Lung microvascular endothelial cell (primary cell): ENCODE data around the gene LRRC45. TPM values are rescaled to one million over a fixed set of nuclear protein-coding genes. Genes with fewer than 3 reads are reported as not detected.

Source experiments
- DNase-seq, 2 donors: peaks; one replicate each; pipeline versions ENCODE4 v3.0.0 to v3.0.0-alpha.2; 2010; ENCODE audit warnings: low read depth in 2 of 2
- total RNA-seq: library from RNA; depleted of rRNA; stranded (reverse); fragments of >200 nt; gene quantifications from 2 replicates; pipeline ENCODE4 v1.2.1, GENCODE V29; 2014

The LRRC45 gene
- total RNA-seq, 1 donor from 2014 or later, result 8.3 TPM

GRCh38 chr17:82061047-82061925, 38.2 kb downstream of the LRRC45 start:
- no peak for DNase-seq

- DNase-seq, result peak in 1 of 2 donors; percentile 17
These were observed 39.2 kb downstream of the LRRC45 start for GRCh38 chr17:82062076-82062983.

GRCh38 chr17:82062984-82063368, 39.9 kb downstream of the LRRC45 start:
- DNase-seq, result no peak

DNA sequence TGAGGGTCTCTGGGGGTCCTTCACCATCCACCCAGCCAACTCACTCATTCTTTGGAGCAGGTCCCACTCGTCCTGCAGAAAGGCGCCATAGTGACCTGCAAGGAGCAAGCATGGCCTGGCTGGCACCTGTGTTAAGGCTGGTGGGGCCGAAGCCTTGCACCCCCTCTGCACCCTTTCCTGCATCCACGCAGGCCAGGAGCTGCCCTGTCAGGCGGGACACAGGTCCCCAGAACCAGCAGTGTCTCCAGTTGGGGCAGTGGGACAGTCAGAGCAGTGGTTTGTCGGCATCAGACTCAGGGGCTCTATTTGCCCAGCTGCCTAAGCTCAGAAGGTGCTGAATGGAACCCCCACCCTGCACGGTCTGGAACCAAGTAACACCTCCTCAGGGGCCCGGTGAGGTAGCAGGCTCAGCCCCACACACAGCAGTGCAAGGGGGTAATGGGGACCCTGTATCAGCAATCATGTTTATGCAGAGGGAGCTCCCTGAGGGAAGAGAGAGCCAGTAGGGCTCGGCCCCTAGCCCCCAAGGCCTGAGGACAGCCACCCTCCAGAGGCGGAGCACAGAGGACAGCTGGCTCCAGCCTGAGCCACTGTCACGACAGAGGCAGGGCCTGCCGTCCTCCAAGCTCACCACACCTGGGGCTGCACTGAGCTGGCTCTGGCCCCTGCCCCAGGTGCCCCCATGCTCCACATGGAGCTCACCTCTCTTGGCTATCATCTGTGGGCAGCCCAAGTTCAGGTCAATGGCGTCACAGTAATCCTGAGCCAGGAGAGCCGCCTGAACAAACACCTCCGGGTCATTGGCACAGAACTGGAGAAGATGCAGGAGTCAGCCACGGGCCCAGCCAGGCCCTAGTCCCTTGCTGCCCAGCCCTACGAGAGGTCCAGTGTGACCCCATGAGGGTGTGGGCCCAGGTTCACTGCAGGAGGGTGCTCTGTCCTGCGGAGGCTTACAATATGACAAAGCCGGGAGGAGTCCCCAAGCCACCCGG, 40.6 kb downstream of the LRRC45 start:
- no peak for DNase-seq

- DNase-seq, result no peak
These were observed 41.5 kb downstream of the LRRC45 start for GRCh38 chr17:82064433-82065192.

DNA sequence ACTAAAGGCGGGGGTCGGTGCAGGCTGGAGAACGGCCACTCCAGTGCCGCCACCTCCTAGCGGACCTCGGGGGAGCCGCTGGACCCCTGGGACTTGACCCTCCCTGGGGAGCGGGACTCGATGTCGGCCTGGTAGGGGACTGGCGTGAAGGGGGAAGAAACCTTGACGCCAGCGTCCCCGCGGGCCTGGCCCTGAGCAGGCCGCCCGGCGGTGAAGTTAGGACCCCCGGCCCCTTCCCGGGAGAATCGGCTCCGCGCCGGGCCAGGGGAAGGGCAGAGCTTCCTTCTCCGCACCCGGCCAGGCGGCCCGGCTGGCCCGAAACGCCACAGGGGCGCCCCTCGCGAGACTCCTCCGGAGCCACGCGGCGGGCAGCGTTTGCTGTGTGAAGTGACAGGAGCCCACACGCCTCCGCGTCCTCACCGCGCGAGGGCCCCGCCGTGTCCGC, 42.1 kb downstream of the LRRC45 start:
- DNase-seq, result peak; percentile 54 to 56

DNA sequence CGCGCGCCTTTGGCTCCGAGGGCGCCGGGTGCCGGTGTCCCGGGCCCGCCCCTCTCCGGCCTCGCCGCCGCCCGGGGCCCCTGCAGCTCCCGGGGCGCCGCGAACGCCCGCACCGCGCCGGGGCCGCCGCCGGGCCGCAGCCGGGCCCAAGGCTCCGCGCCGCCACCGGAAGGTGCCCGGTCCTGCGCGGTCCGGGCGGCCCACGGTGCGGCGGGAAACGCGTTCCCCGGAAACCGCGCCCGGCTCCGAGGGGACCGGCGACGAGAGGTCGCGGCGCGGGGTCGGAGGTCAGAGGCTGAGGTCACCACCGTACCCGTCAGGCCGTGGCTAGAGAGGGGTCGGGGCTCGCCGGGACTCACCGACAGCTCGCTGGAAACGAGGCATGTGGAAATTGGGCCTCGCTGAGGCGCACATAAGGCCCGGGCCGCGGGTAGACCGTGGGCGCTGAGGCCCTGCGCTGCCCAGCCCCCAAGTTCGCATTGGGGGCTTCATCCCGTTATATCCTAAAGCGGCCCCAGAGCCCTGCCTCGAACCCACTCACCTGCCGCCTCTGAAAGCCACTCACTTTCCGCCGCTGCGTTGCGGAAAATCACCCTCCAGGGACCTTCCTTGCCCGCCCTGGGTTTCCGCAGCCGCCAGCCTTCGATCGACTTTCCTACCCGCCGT, 42.7 kb downstream of the LRRC45 start, which contains the start of gene DUS1L:
Gene DUS1L (minus strand): TSS at position 167 of the 666 bp plus-strand sequence. CDS start 745 bp downstream, outside the sequence.
- DNase-seq, result peak; percentile 55 to 68

- DNase-seq, result no peak
These were observed 47.5 kb downstream of the LRRC45 start for GRCh38 chr17:82070611-82071010.

DNA sequence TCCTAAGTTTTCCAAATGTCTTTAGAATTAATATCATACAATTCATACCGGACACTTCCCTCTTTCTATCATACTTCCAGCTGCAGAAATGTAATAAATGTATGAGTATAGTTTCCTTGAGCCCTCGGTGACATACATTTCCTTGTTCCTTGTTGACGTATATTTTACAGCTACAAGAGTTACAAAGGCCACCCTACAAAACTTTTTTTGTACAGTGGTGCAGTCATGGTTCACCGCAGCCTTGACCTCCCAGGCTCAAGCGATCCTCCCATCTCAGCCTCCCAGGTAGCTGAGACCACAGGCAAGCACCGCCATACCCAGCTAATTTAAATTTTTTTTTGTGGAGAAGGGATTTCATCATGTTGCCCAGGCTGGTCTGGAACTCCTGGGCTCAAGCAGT, 49.7 kb downstream of the LRRC45 start:
- no peak for DNase-seq

DNA sequence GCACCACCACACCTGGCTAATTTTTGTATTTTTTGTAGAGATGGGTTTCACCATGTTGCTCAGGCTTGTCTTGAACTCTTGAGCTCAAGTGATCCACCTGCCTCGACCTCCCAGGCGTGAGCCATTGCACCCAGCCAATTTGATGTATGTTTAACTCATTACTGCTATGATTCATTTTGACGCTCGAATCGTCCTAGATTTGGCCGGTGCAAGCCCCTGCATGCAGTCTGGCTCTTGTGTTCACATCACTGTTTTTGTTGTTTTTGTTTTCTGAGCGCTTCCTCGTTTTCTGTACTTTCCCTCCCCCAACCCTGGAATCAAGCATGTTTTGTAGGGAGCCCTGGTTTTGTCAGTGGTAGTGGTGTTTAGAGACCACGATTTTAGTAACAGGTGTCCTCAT, 50.3 kb downstream of the LRRC45 start:
- DNase-seq, result no peak

DNA sequence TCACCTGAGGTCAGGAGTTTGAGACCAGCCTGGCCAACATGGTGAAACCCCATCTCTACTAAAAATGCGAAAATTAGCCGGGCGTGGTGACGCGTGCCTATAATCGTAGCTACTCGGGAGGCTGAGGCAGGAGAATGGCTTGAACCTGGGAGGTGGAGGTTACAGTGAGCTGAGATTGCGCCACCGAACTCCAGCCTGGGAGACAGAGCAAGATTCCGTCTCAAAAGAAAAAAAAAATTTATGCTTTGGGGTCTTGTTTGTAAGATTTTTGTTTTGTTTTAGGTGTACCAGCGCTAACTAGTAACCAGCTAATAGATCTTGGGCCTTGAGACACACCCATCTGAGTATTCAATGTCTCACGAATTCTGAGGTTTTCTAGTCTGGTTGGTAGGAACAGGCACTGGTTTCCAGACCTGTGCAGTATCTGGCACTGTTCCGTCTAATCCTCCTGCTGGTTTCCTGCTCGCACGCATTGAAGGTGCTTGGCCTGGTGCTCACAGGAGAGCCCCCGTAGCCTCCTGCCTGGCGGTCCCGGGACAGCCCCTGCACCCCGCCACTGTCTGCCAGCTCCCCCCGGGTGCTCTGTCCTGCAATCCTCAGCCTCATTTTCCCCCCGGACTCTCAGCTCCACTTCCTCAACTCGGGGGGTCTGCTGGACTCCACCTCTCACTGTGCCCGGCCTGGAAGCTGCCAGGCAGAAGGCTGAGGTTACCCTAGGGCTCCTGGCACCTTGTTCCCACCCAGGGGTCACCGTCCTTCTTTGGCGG, 53.1 kb downstream of the LRRC45 start:
- no peak for DNase-seq

DNA sequence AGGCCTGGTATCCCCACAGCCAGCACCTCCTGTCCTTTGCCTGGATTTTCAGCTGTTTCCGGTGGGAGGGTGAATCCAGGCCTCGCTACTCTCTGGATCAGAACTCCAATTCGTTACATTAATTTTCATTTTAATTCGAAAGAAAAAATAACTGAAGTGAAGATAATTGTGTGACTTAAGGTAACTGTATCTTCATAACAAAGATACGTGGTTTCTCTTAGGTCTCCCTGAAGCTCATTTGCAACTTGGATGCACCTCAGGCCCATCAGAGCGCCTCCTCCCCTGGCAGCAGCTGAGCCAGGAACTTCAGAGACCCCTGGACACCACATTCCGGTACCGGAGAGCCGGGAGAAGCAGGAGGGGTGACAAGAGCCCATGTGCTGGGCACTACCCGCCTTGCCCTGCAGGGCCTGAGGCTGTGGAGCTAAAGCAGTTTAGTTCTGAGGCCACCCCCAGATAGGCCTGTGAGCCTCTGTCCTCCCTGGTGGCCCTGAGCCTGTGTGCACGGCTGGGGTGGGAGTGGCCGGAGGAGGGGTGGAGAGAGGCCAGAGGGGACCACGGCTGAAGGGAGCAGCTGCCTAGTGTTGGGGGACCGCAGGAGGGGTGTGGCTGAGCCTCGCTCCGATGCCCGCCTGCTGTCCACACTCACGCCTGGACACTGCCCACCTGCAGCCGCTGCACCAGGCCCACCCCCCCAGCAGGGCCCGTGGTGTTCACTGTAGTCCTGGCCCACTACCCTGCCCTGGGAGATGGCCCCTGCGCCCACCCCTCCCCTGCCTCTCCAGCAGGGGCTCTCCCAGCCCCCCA, 53.9 kb downstream of the LRRC45 start:
- no peak for DNase-seq

DNA sequence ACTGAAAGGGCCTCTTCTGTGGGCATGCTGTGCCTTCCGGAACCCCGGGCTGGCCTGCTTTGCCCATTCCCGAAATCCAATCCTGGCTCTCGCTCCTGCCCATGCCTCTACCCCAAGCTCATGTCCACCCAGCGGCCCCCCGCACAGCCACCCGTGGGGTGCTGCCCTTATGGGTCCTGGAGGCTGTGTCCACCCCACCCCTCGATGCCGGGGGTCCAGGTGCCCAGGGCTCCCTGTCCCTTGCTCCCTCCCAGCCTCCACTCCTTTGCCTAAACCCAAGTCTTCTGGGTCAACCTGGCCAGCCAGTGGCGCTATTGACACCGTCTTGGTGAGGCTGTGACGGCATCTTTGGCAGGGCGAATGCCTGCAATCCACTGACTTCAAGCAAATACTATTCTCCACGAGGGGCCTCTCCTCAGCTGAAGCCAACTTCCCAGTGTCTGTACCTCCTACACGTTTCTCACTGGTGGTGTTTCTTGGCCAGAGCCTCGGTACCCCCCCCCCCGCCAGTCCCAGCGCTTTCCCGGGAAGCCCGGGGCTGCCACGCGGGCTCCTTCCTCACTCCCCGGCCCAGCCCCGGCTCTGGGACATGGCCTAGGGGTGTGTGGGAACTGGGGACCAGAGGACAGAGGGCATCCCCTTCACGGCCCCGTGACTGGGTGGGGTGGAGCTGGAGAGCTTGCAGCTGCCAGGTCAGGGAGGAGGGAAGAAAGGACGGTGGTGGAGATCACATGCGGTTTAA, 54.7 kb downstream of the LRRC45 start:
- no peak for DNase-seq

GRCh38 chr17:82078433-82078832, 55.3 kb downstream of the LRRC45 start:
- no peak for DNase-seq

GRCh38 chr17:82079001-82079677, 56.0 kb downstream of the LRRC45 start:
- no peak for DNase-seq

GRCh38 chr17:82080048-82080788, 57.1 kb downstream of the LRRC45 start:
- no peak for DNase-seq
